ENCODE results near the gene KCNN3.

The KCNN3 gene

DNA sequence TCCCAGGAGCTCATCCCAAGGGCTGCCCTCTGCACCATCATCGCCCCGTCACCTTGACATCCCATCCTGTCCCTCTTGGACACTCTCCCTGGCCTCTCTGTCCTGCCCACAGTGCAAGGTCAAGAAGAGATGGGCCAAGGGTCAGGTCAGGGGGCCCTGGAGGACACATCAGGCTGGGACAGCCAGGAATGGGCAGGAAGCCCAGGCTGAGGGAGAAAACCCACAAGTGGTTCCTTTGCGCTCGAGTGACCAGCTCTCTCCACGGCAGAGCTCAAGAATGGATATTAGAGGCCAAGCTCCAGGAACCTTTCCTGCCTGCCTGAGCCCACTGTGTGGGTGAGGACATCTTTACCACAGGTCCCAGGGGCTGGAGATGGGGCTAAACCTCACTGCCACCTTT, 41.0 kb downstream of the KCNN3 start:
- FAIRE-seq: no peak

DNA sequence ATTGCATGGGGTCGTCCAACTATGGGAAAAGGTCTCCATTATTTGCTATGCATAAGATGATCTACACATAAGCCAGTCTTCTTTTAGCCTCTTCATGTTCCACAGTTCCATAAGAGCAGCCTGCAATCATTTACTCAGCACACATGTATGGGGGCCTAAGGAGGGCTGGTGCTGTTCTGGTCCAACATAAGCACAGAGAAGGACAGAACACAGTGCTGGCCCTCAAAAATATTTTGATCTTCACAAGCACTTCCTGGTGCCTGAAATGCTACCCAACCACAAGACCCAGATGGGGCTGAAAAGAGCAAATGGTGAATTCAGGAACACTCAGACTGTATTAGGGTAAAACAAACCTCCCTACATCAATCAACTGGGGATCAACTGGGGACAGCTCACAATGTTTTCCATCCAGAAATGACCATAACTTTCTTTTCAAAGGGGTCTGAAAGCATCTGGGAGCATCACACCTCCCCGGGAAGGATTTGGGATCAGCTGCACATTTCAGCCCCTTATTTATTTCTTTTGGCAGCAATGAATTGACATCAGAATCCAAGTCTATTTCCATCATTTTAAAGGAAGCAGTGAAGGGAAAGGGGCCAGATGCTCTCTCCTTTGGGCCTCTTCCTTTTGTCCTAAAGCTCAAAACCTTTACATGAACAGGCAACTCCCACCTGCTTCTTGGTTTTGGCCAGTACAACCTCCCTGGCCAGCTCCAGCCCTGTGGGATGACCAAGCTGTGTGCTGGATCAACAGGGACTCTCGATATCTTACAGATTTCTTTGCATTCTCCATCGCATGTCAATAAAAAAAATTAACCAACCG, 45.7 kb downstream of the KCNN3 start:
- no peak for FAIRE-seq
- TF ChIP-seq POLR2AphosphoS5 (IDR thresholded peaks at IDR 0.05; ENCODE audit: low read depth, low read length) (no peak), TAF1 (IDR thresholded peaks at IDR 0.05; ENCODE audit: low read depth, low read length) (no peak), POU2F2 (IDR thresholded peaks at IDR 0.05; ENCODE audit: low read depth, low read length) (no peak), POLR2A (IDR thresholded peaks at IDR 0.05; ENCODE audit: low read depth, low read length) (no peak), PAX5 (IDR thresholded peaks at IDR 0.05; ENCODE audit: insufficient read depth, low read length, severe bottlenecking) (no peak)

More for the DNA sequence above, 41.0 kb downstream of the KCNN3 start:
- DNase-seq (ENCODE audit: insufficient read length, low spot score): no peak
- TF ChIP-seq SPI1 (IDR thresholded peaks at IDR 0.05; ENCODE audit: low read depth, low read length) (no peak), POU2F2 (IDR thresholded peaks at IDR 0.05; ENCODE audit: low read depth, low read length) (no peak), POLR2A (IDR thresholded peaks at IDR 0.05; ENCODE audit: low read depth, low read length) (no peak), POLR2AphosphoS5 (IDR thresholded peaks at IDR 0.05; ENCODE audit: low read depth, low read length) (no peak), PAX5 (IDR thresholded peaks at IDR 0.05; ENCODE audit: insufficient read depth, low read length, severe bottlenecking) (no peak), TAF1 (IDR thresholded peaks at IDR 0.05; ENCODE audit: low read depth, low read length) (no peak)

DNA sequence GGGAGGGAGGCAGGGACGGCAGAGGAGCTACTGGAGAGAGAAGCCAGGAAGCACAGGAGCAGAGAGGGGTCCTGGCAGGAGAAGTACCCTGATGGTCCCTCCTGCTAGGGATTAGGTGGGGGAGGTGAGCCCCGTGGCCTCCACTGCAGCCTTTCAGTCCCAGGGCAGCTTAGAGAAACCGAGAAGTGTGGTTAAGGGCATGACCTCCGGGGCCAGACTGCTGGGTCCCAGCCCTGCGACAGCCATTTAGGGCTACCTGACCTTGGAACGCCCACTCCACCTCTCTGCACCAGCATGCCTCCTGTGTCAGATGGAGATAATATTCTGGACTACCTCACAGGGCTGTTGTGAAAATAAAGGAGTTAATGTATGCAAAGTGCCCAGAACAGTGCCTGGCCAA, 47.4 kb downstream of the KCNN3 start:
- DNase-seq (ENCODE audit: insufficient read length, low spot score): no peak
- FAIRE-seq: peak; percentile 70
- no peak for TF ChIP-seq PAX5 (IDR thresholded peaks at IDR 0.05; ENCODE audit: insufficient read depth, low read length, severe bottlenecking)
- no peak for TF ChIP-seq POU2F2 (IDR thresholded peaks at IDR 0.05; ENCODE audit: low read depth, low read length)
- TF ChIP-seq TAF1 (IDR thresholded peaks at IDR 0.05; ENCODE audit: low read depth, low read length): no peak
- TF ChIP-seq SPI1 (IDR thresholded peaks at IDR 0.05; ENCODE audit: low read depth, low read length): no peak
- no peak for TF ChIP-seq POLR2A (IDR thresholded peaks at IDR 0.05; ENCODE audit: low read depth, low read length)
- no peak for TF ChIP-seq POLR2AphosphoS5 (IDR thresholded peaks at IDR 0.05; ENCODE audit: low read depth, low read length)

More for the DNA sequence above, 45.7 kb downstream of the KCNN3 start:
- no peak for DNase-seq (ENCODE audit: insufficient read length, low spot score)

DNA sequence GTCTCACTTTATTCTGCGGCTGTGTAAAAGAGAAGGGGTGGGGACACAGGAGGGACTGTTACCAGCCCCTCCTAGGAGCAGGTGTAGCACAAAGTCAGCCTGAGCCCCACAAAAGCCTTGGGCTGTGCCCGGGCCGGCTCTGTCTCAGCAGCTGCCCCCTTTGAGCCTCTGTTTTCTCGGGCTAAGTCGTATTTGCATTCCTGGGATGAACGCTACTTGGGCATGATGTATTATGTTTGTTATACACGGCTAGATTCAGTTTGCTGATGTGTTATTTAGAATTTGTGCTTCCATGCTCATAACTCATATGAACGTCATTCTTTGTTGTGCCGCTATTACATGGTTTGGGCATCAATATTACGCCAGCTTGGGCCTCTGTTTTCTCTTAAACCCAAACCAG, 47.8 kb downstream of the KCNN3 start:
- FAIRE-seq (no peak), DNase-seq (ENCODE audit: insufficient read length, low spot score) (no peak)
- no peak for TF ChIP-seq SPI1 (IDR thresholded peaks at IDR 0.05; ENCODE audit: low read depth, low read length)
- no peak for TF ChIP-seq POLR2AphosphoS5 (IDR thresholded peaks at IDR 0.05; ENCODE audit: low read depth, low read length)
- TF ChIP-seq PAX5 (IDR thresholded peaks at IDR 0.05; ENCODE audit: insufficient read depth, low read length, severe bottlenecking): no peak
- no peak for TF ChIP-seq POU2F2 (IDR thresholded peaks at IDR 0.05; ENCODE audit: low read depth, low read length)
- TF ChIP-seq TAF1 (IDR thresholded peaks at IDR 0.05; ENCODE audit: low read depth, low read length): no peak
- no peak for TF ChIP-seq POLR2A (IDR thresholded peaks at IDR 0.05; ENCODE audit: low read depth, low read length)

DNA sequence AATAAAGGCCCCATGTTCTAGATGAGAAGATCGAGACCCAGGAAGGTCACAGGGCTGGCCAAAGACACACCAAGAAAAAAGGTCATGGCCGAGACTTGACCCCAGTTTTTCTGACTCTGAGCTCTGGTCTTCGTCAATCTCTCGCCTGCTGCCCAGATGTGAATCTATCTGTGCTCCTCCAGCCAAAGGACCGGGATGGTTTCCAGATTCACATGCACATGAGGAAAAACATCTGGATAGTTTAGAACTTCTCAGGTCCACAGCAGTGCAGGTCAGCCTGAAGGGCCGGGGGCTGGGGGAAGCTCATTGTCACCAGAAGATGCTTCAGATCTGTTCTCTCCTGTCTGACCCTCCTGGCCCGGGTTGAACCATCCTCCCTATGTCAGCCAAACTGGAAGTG, 49.0 kb downstream of the KCNN3 start:
- no peak for TF ChIP-seq POU2F2 (IDR thresholded peaks at IDR 0.05; ENCODE audit: low read depth, low read length)
- TF ChIP-seq SPI1 (IDR thresholded peaks at IDR 0.05; ENCODE audit: low read depth, low read length): no peak
- no peak for TF ChIP-seq POLR2A (IDR thresholded peaks at IDR 0.05; ENCODE audit: low read depth, low read length)
- TF ChIP-seq TAF1 (IDR thresholded peaks at IDR 0.05; ENCODE audit: low read depth, low read length): no peak
- no peak for TF ChIP-seq POLR2AphosphoS5 (IDR thresholded peaks at IDR 0.05; ENCODE audit: low read depth, low read length)
- TF ChIP-seq PAX5 (IDR thresholded peaks at IDR 0.05; ENCODE audit: insufficient read depth, low read length, severe bottlenecking): no peak
- no peak for FAIRE-seq
- DNase-seq (ENCODE audit: insufficient read length, low spot score): no peak

DNA sequence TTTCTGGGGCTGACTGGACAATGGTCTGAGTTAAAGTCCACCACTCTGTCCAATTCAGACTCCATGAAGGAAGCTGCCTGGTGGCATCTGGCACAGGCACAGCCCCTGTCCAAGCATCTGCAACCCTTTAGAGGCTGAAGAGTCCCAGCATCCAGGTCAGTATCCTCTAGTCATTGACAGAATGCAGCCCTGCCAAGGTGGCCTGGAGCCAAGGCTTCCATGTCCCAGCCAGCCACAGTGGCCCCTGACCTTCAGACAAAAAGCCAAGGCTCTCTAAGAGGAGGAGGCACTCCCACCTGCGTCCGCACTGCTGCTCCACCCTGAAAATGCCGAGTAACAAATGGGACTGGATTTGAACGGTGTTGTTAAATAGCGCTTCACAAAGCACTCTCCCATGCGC, 49.4 kb downstream of the KCNN3 start:
- TF ChIP-seq SPI1 (IDR thresholded peaks at IDR 0.05; ENCODE audit: low read depth, low read length) (no peak), POLR2A (IDR thresholded peaks at IDR 0.05; ENCODE audit: low read depth, low read length) (no peak), PAX5 (IDR thresholded peaks at IDR 0.05; ENCODE audit: insufficient read depth, low read length, severe bottlenecking) (no peak), POU2F2 (IDR thresholded peaks at IDR 0.05; ENCODE audit: low read depth, low read length) (no peak), POLR2AphosphoS5 (IDR thresholded peaks at IDR 0.05; ENCODE audit: low read depth, low read length) (no peak)
- FAIRE-seq: no peak

DNA sequence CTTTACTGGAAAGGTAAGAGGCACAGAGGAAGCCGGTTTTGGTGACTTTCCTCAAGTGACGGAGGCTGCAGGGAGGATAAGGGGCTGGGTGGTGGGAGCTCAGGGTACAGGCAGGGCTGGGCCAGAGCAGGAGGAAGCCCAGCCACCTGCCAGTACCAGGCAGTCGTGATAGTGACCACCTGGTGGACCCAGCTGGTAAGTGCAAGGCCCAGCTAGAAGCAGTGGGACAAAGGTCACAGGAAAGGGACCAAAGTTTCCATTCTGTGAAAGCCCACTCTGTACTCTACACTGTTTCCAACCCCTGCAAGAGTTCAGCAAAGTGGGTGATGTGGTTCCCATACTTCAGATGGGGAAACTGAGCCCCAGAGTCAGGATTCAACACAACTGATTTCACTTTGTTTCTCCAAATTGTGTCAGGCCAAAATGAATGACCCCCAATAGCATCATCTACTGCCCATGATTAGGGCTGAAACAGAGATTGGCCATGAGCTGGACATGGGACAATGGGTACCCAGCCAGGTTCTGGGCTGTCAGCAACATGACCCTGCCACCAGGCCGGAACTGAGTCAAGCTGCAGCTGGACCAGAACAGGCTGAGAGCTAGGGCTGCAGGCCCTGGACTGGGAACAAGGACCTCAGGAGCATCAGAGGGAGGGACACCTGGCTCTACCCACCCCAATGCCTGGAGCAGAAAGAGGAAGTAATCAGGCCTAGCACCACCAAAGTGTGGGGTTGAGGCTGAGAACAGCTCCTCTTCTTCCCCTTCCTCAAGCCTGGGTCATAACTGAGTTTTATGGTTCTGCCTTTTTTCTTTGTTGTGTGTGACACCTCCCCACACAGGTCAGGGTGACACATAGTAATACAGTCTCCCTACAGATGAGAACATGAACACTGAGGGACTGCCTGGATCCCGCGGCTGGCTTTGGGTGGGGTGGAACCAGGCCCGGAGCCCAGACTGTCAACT, 50.2 kb downstream of the KCNN3 start:
- DNase-seq (ENCODE audit: insufficient read length, low spot score) (no peak), FAIRE-seq (peak; percentile 75)

More for the DNA sequence above, 49.4 kb downstream of the KCNN3 start:
- DNase-seq (ENCODE audit: insufficient read length, low spot score): no peak

DNA sequence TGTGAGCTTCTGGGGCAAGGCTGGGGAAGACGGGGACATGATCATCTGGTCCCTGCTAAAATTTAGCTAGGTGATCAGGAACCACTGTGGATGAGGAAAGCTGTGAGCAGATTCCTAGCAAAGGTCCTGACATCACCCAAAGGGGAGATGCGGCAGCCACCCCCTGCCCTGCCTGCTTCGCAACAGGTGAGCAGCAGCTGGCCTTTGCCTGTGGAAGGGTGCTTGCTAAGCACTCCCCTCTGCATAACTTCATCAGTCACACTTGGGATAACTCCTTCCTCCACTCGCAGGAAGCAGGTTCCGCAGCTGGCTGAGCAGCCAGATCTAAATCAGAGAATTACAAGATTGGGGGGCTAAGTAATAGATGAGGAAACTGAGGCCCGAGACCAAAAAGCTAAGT, 51.2 kb downstream of the KCNN3 start:
- no peak for DNase-seq (ENCODE audit: insufficient read length, low spot score)
- TF ChIP-seq POLR2A (IDR thresholded peaks at IDR 0.05; ENCODE audit: low read depth, low read length) (no peak), PAX5 (IDR thresholded peaks at IDR 0.05; ENCODE audit: insufficient read depth, low read length, severe bottlenecking) (no peak), TAF1 (IDR thresholded peaks at IDR 0.05; ENCODE audit: low read depth, low read length) (no peak), SPI1 (IDR thresholded peaks at IDR 0.05; ENCODE audit: low read depth, low read length) (no peak), POLR2AphosphoS5 (IDR thresholded peaks at IDR 0.05; ENCODE audit: low read depth, low read length) (no peak), POU2F2 (IDR thresholded peaks at IDR 0.05; ENCODE audit: low read depth, low read length) (no peak)
- no peak for FAIRE-seq

More for the DNA sequence above, 50.2 kb downstream of the KCNN3 start:
- TF ChIP-seq TAF1 (IDR thresholded peaks at IDR 0.05; ENCODE audit: low read depth, low read length) (no peak), POLR2AphosphoS5 (IDR thresholded peaks at IDR 0.05; ENCODE audit: low read depth, low read length) (no peak), PAX5 (IDR thresholded peaks at IDR 0.05; ENCODE audit: insufficient read depth, low read length, severe bottlenecking) (no peak), POLR2A (IDR thresholded peaks at IDR 0.05; ENCODE audit: low read depth, low read length) (no peak), SPI1 (IDR thresholded peaks at IDR 0.05; ENCODE audit: low read depth, low read length) (peak; percentile 52; the same call in 1 of the 2 replicates), POU2F2 (IDR thresholded peaks at IDR 0.05; ENCODE audit: low read depth, low read length) (no peak)

DNA sequence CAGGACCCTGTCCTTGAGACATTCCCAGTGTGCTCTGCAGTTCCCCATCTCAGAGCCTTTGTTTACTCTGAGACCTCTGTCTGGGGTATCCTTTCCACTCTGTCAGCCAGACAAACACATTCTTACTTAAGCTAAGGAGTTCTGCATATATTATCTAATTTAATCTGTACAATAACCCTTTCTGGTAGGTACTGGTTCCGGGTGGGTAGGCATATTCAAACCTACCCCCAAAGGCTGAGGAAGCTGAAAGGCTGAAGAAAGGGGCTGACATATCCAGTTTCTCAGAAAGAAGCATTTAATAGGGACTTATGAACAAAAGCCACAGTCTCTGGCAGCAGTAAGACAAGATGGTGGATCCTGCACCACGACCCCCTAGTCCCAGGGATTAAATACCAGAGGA, 53.1 kb downstream of the KCNN3 start:
- TF ChIP-seq POLR2A (IDR thresholded peaks at IDR 0.05; ENCODE audit: low read depth, low read length) (no peak), TAF1 (IDR thresholded peaks at IDR 0.05; ENCODE audit: low read depth, low read length) (no peak), PAX5 (IDR thresholded peaks at IDR 0.05; ENCODE audit: insufficient read depth, low read length, severe bottlenecking) (no peak), POLR2AphosphoS5 (IDR thresholded peaks at IDR 0.05; ENCODE audit: low read depth, low read length) (no peak)
- no peak for FAIRE-seq

More for the DNA sequence above, 53.1 kb downstream of the KCNN3 start:
- DNase-seq (ENCODE audit: insufficient read length, low spot score): no peak

Data from GM12891 (cell line).